Measurements from ENCODE around the gene THSD4.

Gene THSD4

GRCh38 chr15:71753346-71753745 lies 638.1 kb downstream of the THSD4 start:
- peak; percentile 88 for DNase-seq (ENCODE audit: low read depth)

GRCh38 chr15:71754660-71755059 lies 639.4 kb downstream of the THSD4 start:
- DNase-seq (ENCODE audit: low read depth), result no peak

- DNase-seq (ENCODE audit: low read depth), result no peak
Measured at GRCh38 chr15:71755092-71755970, 640.1 kb downstream of the THSD4 start.

GRCh38 chr15:71756599-71757352 lies 641.5 kb downstream of the THSD4 start:
- DNase-seq (ENCODE audit: low read depth), result no peak

- no peak for DNase-seq (ENCODE audit: low read depth)
Measured at GRCh38 chr15:71757741-71758530, 642.7 kb downstream of the THSD4 start.

- DNase-seq (ENCODE audit: low read depth), result no peak
Measured at GRCh38 chr15:71758711-71759110, 643.4 kb downstream of the THSD4 start.

GRCh38 chr15:71760852-71761251 lies 645.6 kb downstream of the THSD4 start:
- DNase-seq (ENCODE audit: low read depth), result no peak

- DNase-seq (ENCODE audit: low read depth), result peak; percentile 72
Measured at GRCh38 chr15:71761649-71762048, 646.4 kb downstream of the THSD4 start.

GRCh38 chr15:71768184-71768583 lies 652.9 kb downstream of the THSD4 start:
- DNase-seq (ENCODE audit: low read depth), result no peak

- no peak for DNase-seq (ENCODE audit: low read depth)
Measured at GRCh38 chr15:71773206-71773859, 658.1 kb downstream of the THSD4 start.

- no peak for DNase-seq (ENCODE audit: low read depth)
Measured at GRCh38 chr15:71775856-71776255, 660.6 kb downstream of the THSD4 start.

GRCh38 chr15:71776304-71776703 lies 661.0 kb downstream of the THSD4 start:
- no peak for DNase-seq (ENCODE audit: low read depth)

GRCh38 chr15:71777216-71777943 lies 662.1 kb downstream of the THSD4 start:
- DNase-seq (ENCODE audit: low read depth), result no peak

- no peak for DNase-seq (ENCODE audit: low read depth)
Measured at GRCh38 chr15:71779073-71779797, 664.0 kb downstream of the THSD4 start.

GRCh38 chr15:71780115-71780976 lies 665.1 kb downstream of the THSD4 start:
- peak; percentile 43 for DNase-seq (ENCODE audit: low read depth)

GRCh38 chr15:71781179-71781964 lies 666.1 kb downstream of the THSD4 start:
- DNase-seq (ENCODE audit: low read depth), result no peak

GRCh38 chr15:71781965-71782265 lies 666.6 kb downstream of the THSD4 start:
- DNase-seq (ENCODE audit: low read depth), result no peak

- no peak for DNase-seq (ENCODE audit: low read depth)
Measured at GRCh38 chr15:71782422-71783165, 667.3 kb downstream of the THSD4 start.

Data from stromal cell of bone marrow (primary cell).